ENCODE measurements around the gene CUL4A.
A peak's percentile ranks its signal among the peaks of the same experiment; 100 is the strongest.

CUL4A gene

GRCh38 chr13:113179374-113180230 lies 29.8 kb upstream of the CUL4A start:
- DNase-seq, result no peak

GRCh38 chr13:113182046-113182445 lies 27.4 kb upstream of the CUL4A start:
- DNase-seq, result no peak

- DNase-seq, result no peak
Observed at GRCh38 chr13:113183450-113184129, 25.8 kb upstream of the CUL4A start.

GRCh38 chr13:113184568-113185440 lies 24.6 kb upstream of the CUL4A start:
- peak; percentile 35 for DNase-seq

GRCh38 chr13:113186061-113186900 lies 23.1 kb upstream of the CUL4A start:
- DNase-seq, result no peak

- peak; percentile 62 for DNase-seq
Observed at GRCh38 chr13:113187263-113187669, 22.1 kb upstream of the CUL4A start.

- no peak for DNase-seq
Observed at GRCh38 chr13:113187883-113188665, 21.3 kb upstream of the CUL4A start.

GRCh38 chr13:113190181-113190580 lies 19.2 kb upstream of the CUL4A start:
- DNase-seq, result no peak

GRCh38 chr13:113192279-113192678 lies 17.1 kb upstream of the CUL4A start:
- no peak for DNase-seq

- DNase-seq, result no peak
Observed at GRCh38 chr13:113192902-113193301, 16.5 kb upstream of the CUL4A start.

GRCh38 chr13:113195360-113195759 lies 14.1 kb upstream of the CUL4A start:
- DNase-seq, result no peak

GRCh38 chr13:113196970-113197737 lies 12.3 kb upstream of the CUL4A start:
- DNase-seq, result no peak

- no peak for DNase-seq
Observed at GRCh38 chr13:113201815-113202214, 7.6 kb upstream of the CUL4A start.

- DNase-seq, result no peak
Observed at GRCh38 chr13:113202912-113203311, 6.5 kb upstream of the CUL4A start.

GRCh38 chr13:113203507-113204377 lies 5.7 kb upstream of the CUL4A start:
- DNase-seq, result no peak

- no peak for DNase-seq
Observed at GRCh38 chr13:113204378-113204734, 5.1 kb upstream of the CUL4A start.

GRCh38 chr13:113205428-113205931 lies 3.9 kb upstream of the CUL4A start:
- no peak for DNase-seq

GRCh38 chr13:113207460-113207859 lies 2.0 kb upstream of the CUL4A start:
- DNase-seq, result no peak

- no peak for DNase-seq
Observed at GRCh38 chr13:113207890-113208420, 1.5 kb upstream of the CUL4A start.
